GM10847 (cell line): ENCODE results near the gene SPATA46.

ENCODE experiments used
- POLR2A ChIP-seq: IDR thresholded peaks from 2 replicates; pipeline ENCODE4 v1.6.1; 2011; ENCODE audit not compliant: insufficient read length; ENCODE audit errors: extremely low read depth

Gene SPATA46, protein sequence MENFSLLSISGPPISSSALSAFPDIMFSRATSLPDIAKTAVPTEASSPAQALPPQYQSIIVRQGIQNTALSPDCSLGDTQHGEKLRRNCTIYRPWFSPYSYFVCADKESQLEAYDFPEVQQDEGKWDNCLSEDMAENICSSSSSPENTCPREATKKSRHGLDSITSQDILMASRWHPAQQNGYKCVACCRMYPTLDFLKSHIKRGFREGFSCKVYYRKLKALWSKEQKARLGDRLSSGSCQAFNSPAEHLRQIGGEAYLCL

DNA sequence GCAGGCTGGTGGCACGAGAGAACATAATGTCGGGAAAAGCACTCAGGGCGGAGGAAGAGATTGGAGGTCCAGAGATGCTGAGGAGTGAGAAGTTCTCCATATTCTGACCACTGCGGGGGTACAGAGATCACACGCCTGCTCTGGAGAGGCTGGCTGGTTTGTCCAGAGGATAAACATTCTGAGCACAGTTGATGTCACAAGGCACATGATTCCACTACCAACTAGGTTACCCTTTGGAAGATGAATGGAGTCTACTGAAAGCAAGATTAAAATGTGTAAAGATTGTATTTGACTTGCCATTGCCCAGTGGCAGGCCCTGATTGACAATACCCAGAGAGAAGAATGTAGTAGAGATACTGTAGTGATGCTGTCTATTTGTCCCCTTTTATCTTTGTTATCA, at the start of gene SPATA46:
SPATA46 (minus strand) TSS at position 164 of the 400 bp plus-strand sequence; CDS start at position 100, 64 bp downstream.
- no peak for TF ChIP-seq POLR2A

- TF ChIP-seq POLR2A, result no peak
Observed at GRCh38 chr1:162422662-162423375, 46.2 kb upstream of the SPATA46 start.

GRCh38 chr1:162421258-162422164, 44.9 kb upstream of the SPATA46 start:
- TF ChIP-seq POLR2A, result no peak

DNA sequence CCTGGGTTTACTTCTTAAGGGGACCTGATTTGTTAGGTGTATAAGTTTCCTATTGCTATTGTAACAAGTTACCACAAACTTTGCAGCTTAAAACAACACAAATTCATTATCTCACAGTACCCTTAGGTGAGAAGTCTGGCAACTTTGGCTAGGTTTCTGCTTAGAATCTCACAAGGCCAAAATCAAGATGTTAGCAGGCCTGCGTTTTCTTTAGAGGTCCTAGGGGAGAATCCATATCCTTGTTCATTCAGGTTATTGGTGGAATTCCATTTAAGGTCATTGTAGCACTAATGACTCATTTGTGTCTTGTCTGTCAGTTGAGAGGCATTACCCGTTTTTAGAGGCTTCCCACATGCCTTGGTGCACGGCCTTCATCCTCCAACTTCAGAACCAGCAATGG, 43.5 kb upstream of the SPATA46 start:
- TF ChIP-seq POLR2A, result no peak

DNA sequence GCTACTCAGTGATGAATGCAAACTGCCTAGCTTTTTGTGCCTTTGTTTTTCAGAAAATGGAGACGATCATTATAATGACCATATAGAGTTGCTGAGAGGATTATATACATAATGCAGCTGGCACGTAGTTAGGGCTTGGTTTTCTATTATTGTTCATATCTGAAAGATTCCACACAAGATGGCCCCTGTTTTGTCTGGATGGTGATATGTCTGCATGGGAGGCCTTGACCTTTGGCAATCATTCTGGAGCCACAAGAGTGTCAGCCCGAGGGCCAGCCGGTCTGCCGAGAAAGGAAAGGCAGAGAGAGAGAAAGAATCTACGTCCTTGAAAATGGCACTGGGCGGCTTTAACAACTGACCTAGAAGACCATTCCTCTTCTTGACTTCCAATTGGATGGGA, 41.0 kb upstream of the SPATA46 start:
- no peak for TF ChIP-seq POLR2A

DNA sequence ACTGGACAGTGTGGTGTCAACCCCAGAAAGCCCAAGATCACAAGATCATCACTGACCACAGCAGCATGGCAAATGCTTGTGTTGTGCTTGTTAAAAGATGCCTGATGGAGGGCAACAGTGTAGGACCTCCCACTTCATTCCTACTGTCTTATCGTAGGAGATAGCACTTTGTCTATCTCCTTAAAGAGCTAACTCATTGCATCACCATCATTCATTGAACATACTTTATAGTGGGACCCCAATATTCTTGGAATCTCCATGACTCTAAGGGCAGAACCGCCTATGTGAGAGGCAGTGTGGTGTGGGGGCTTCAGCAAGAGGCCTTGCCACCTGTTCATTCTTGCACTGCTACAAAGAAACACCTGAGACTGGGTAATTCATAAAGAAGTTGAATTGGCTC, 40.3 kb upstream of the SPATA46 start:
- TF ChIP-seq POLR2A, result no peak

- no peak for TF ChIP-seq POLR2A
Observed at GRCh38 chr1:162416215-162416614, 39.6 kb upstream of the SPATA46 start.

- TF ChIP-seq POLR2A, result no peak
Observed at GRCh38 chr1:162412002-162412401, 35.3 kb upstream of the SPATA46 start, which contains the start of gene SH2D1B. TSS of gene SH2D1B (minus strand) at chr1:162412136. CDS start at chr1:162412016, 120 bp downstream.

GRCh38 chr1:162407539-162407938, 30.9 kb upstream of the SPATA46 start:
- no peak for TF ChIP-seq POLR2A

- TF ChIP-seq POLR2A, result no peak
Observed at GRCh38 chr1:162406811-162407210, 30.2 kb upstream of the SPATA46 start.

DNA sequence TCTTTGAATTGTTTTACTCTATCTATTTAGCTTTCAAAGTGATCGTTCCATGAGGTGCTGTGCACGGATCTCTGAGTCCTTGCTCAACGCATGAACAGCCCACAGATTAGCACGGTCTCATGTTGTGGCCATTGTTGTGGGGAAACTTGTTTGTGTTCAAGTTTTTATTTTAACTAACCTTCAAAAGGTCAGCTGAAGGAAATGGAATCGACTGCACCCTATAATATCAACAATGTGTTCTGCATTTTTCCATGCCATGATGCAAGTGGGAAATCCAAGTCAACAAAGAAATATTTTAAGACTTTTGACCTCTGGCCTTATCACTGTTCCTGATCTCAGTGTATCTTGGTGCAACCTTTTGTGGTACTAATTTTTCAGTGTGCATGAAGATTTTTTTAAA, 29.1 kb upstream of the SPATA46 start:
- TF ChIP-seq POLR2A, result no peak

GRCh38 chr1:162404550-162405160, 28.0 kb upstream of the SPATA46 start:
- TF ChIP-seq POLR2A, result no peak

DNA sequence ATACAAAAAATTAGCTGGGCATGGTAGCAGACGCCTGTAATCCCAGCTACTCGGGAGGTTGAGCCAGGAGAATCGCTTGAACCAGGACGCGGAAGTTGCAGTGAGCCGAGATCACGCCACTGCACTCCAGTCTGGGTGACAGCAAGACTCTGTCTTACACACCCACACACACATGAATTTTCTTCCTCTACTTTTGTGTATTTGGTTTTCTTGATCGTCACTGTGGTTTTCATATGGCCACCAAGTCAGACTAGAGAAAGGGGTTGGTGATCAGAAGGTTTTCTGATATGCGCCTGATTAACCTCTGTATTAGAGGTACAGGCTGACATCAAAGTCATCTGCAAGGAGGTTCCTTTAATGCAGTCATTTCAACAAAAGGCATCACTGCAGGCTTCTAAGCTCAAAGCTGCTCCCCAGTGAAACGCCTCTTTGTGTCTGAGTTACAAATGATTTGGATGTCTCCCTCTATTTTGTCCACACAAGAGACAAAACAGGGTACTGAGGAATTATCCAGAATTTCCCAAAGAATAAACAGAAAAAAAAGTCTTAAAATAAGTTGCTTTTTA, 24.2 kb upstream of the SPATA46 start:
- no peak for TF ChIP-seq POLR2A

- TF ChIP-seq POLR2A, result no peak
Observed at GRCh38 chr1:162398999-162399580, 22.4 kb upstream of the SPATA46 start.
